ENCODE measurements around the gene RBP5. TPM values are rescaled to one million over a fixed set of nuclear protein-coding genes. Genes with fewer than 3 reads are reported as not detected.
"Not testable (repeated sequence)": the region's sequence is repeated elsewhere in the genome, so short reads cannot be mapped to it uniquely, and the experiment has no call there.

Gene RBP5
- total RNA-seq, 2 experiments from 2014 or later = not detected

- Mint-ChIP-seq H3K9me3 (ENCODE audit: low read depth) (peaks cover 8% of the 10 kb centered on the region), H3K27me3 (no peaks in the 10 kb centered on the region), H3K27ac (peak within 1 kb of the TSS; percentile 94), H3K4me1 (peaks cover 43% of the 10 kb centered on the region), H3K36me3 (ENCODE audit: low read depth) (peaks cover 42% of the 10 kb centered on the region), H3K4me3 (peak within 1 kb of the TSS; percentile 92)
- ATAC-seq (peak; percentile 33), DNase-seq (peak; percentile 90)
- intact Hi-C loops (cut with DNase I, micrococcal nuclease) = loop anchor here (1.0 to 10.0 kb wide), 10 partner anchors 21 to 384 kb away; partner anchors contain the start of genes C12orf57 (in 2 of the 2), EMG1 (in 2 of the 2), LPCAT3 (in 2 of the 2) and PHB2 (in 2 of the 2)
- ChIA-PET CTCF (interaction anchor here (0.6 to 5.1 kb wide), 35 partner anchors 9 to 1024 kb away, joined by 3 to 41 read pairs (median 4); partner anchors contain the start of genes C12orf57, LPCAT3 and RNU7-1), POLR2A (interaction anchor here (0.7 to 3.2 kb wide), 5 partner anchors 19 to 236 kb away, joined by 3 to 34 read pairs (median 3); partner anchors contain the start of genes C12orf57, RNU7-1 and SPSB2)
Measured at GRCh38 chr12:7108796-7109571, 19.7 kb downstream of the RBP5 start, which contains the start of gene C1RL. Gene C1RL, minus strand, starts transcription at chr12:7109214. Its CDS starts 34 bp downstream, at chr12:7109180.

- H3K27me3 Mint-ChIP-seq = no peaks in the 10 kb centered on the region
- peak overlapping the region; percentile 92 for H3K4me3 Mint-ChIP-seq
- intact Hi-C loops (cut with DNase I, micrococcal nuclease) = loop anchor here (1.0 to 10.0 kb wide), 8 partner anchors 22 to 383 kb away; partner anchors contain the start of genes EMG1 (in 2 of the 2), LPCAT3 (in 2 of the 2), PHB2 (in 2 of the 2) and C12orf57 (in 1 of the 2)
- peak overlapping the region; percentile 94 for H3K27ac Mint-ChIP-seq
- DNase-seq (peak; percentile 89), ATAC-seq (peak; percentile 95)
- POLR2A ChIA-PET = interaction anchor here (0.7 to 3.2 kb wide), 5 partner anchors 147 to 235 kb away, joined by 3 to 34 read pairs (median 3); partner anchors contain the start of genes C12orf57, RNU7-1 and SPSB2
- CTCF ChIA-PET = interaction anchor here (0.6 to 5.1 kb wide), 22 partner anchors 9 to 1025 kb away, joined by 3 to 41 read pairs (median 4); partner anchors contain the start of genes C12orf57, LPCAT3, MLF2 and RNU7-1
- peaks cover 37% of the 10 kb centered on the region for H3K36me3 Mint-ChIP-seq (ENCODE audit: low read depth)
- H3K9me3 Mint-ChIP-seq (ENCODE audit: low read depth) = peaks cover 8% of the 10 kb centered on the region
- peaks cover 40% of the 10 kb centered on the region for H3K4me1 Mint-ChIP-seq
Measured at GRCh38 chr12:7108003-7108795, 20.5 kb downstream of the RBP5 start.

- Mint-ChIP-seq H3K27me3 (no peaks in the 10 kb centered on the region), H3K9me3 (ENCODE audit: low read depth) (peaks cover 8% of the 10 kb centered on the region), H3K27ac (peak overlapping the region; percentile 94), H3K36me3 (ENCODE audit: low read depth) (peaks cover 36% of the 10 kb centered on the region), H3K4me3 (peak overlapping the region; percentile 92), H3K4me1 (peaks cover 36% of the 10 kb centered on the region)
- ATAC-seq (peak; percentile 7), DNase-seq (no peak)
- ChIA-PET CTCF (interaction anchor here (0.7 to 5.1 kb wide), 16 partner anchors 8 to 355 kb away, joined by 3 to 41 read pairs (median 4); partner anchors contain the start of genes C12orf57, LPCAT3, MLF2 and RNU7-1), POLR2A (interaction anchor here (0.7 to 3.2 kb wide), 3 partner anchors 146 to 164 kb away, joined by 3 to 34 read pairs (median 3); partner anchors contain the start of genes C12orf57 and RNU7-1)
- intact Hi-C loops (cut with DNase I, micrococcal nuclease) = loop anchor here (1.0 to 10.0 kb wide), 8 partner anchors 23 to 383 kb away; partner anchors contain the start of genes EMG1 (in 2 of the 2), LPCAT3 (in 2 of the 2), PHB2 (in 2 of the 2) and C12orf57 (in 1 of the 2)
Measured at GRCh38 chr12:7107636-7108002, 21.1 kb downstream of the RBP5 start.

- H3K36me3 Mint-ChIP-seq (ENCODE audit: low read depth) = peaks cover 36% of the 10 kb centered on the region
- not testable (repeated sequence) for DNase-seq; ATAC-seq; H3K27me3 Mint-ChIP-seq; H3K9me3 Mint-ChIP-seq (ENCODE audit: low read depth)
- intact Hi-C loops (cut with DNase I, micrococcal nuclease) = loop anchor here in 1 of 2 experiments (10.0 kb wide), 1 partner anchor 382 kb away; the partner anchor contains the start of gene COPS7A
- ChIA-PET POLR2A (interaction anchor here (3.2 kb wide), 1 partner anchor 163 kb away, joined by 34 read pairs; the partner anchor contains the start of genes C12orf57 and RNU7-1), CTCF (interaction anchor here (0.7 to 5.1 kb wide), 11 partner anchors 9 to 354 kb away, joined by 3 to 41 read pairs (median 4); partner anchors contain the start of genes C12orf57, LPCAT3, MLF2 and RNU7-1)
- peak overlapping the region; percentile 12 for H3K27ac Mint-ChIP-seq
- peaks cover 36% of the 10 kb centered on the region for H3K4me1 Mint-ChIP-seq
- peak overlapping the region; percentile 9 for H3K4me3 Mint-ChIP-seq
Measured at GRCh38 chr12:7107181-7107580, 21.5 kb downstream of the RBP5 start.

GRCh38 chr12:7106082-7106481, 22.6 kb downstream of the RBP5 start:
- peaks cover 35% of the 10 kb centered on the region for H3K36me3 Mint-ChIP-seq (ENCODE audit: low read depth)
- intact Hi-C loops (cut with DNase I, micrococcal nuclease) = loop anchor here in 1 of 2 experiments (10.0 kb wide), 1 partner anchor 381 kb away; the partner anchor contains the start of gene COPS7A
- H3K27me3 Mint-ChIP-seq = no peaks in the 10 kb centered on the region
- peaks cover 8% of the 10 kb centered on the region for H3K9me3 Mint-ChIP-seq (ENCODE audit: low read depth)
- CTCF ChIA-PET = interaction anchor here (0.6 to 1.1 kb wide), 4 partner anchors 39 to 358 kb away, joined by 3 to 4 read pairs (median 3); no protein-coding TSS in a partner anchor
- H3K4me1 Mint-ChIP-seq = peaks cover 34% of the 10 kb centered on the region
- ATAC-seq (no peak), DNase-seq (no peak)
- POLR2A ChIA-PET = no interaction called here
- peak overlapping the region; percentile 1 for H3K27ac Mint-ChIP-seq
- no peak overlapping the region for H3K4me3 Mint-ChIP-seq

GRCh38 chr12:7103837-7104584, 24.7 kb downstream of the RBP5 start:
- ChIA-PET CTCF (interaction anchor here (0.5 to 1.4 kb wide), 4 partner anchors 15 to 179 kb away, joined by 3 to 5 read pairs (median 4); no protein-coding TSS in a partner anchor), POLR2A (no interaction called here)
- Mint-ChIP-seq H3K27ac (no peak overlapping the region), H3K9me3 (ENCODE audit: low read depth) (peaks cover 8% of the 10 kb centered on the region), H3K4me3 (no peak overlapping the region), H3K27me3 (no peaks in the 10 kb centered on the region), H3K4me1 (peaks cover 21% of the 10 kb centered on the region), H3K36me3 (ENCODE audit: low read depth) (peaks cover 28% of the 10 kb centered on the region)
- intact Hi-C loops (cut with DNase I, micrococcal nuclease) = loop anchor here in 1 of 2 experiments (10.0 kb wide), 1 partner anchor 379 kb away; the partner anchor contains the start of gene COPS7A
- no peak for DNase-seq
- ATAC-seq = no peak

- no peak overlapping the region for H3K27ac Mint-ChIP-seq
- H3K36me3 Mint-ChIP-seq (ENCODE audit: low read depth) = peaks cover 30% of the 10 kb centered on the region
- DNase-seq = no peak
- H3K27me3 Mint-ChIP-seq = no peaks in the 10 kb centered on the region
- no peak for ATAC-seq
- POLR2A ChIA-PET = no interaction called here
- H3K4me3 Mint-ChIP-seq = no peak overlapping the region
- intact Hi-C loops (cut with DNase I, micrococcal nuclease) = loop anchor here in 1 of 2 experiments (10.0 kb wide), 1 partner anchor 378 kb away; the partner anchor contains the start of gene COPS7A
- peaks cover 8% of the 10 kb centered on the region for H3K9me3 Mint-ChIP-seq (ENCODE audit: low read depth)
- CTCF ChIA-PET = interaction anchor here (1.4 to 2.2 kb wide), 2 partner anchors 10 to 12 kb away, joined by 3 to 15 read pairs; no protein-coding TSS in a partner anchor
- peaks cover 16% of the 10 kb centered on the region for H3K4me1 Mint-ChIP-seq
Measured at GRCh38 chr12:7102582-7102981, 26.1 kb downstream of the RBP5 start.

- peaks cover 25% of the 10 kb centered on the region for H3K36me3 Mint-ChIP-seq (ENCODE audit: low read depth)
- peaks cover 8% of the 10 kb centered on the region for H3K9me3 Mint-ChIP-seq (ENCODE audit: low read depth)
- ATAC-seq (no peak), DNase-seq (no peak)
- intact Hi-C loops (cut with DNase I, micrococcal nuclease) = loop anchor here in 1 of 2 experiments (10.0 kb wide), 1 partner anchor 377 kb away; the partner anchor contains the start of gene COPS7A
- no peak overlapping the region for H3K27ac Mint-ChIP-seq
- no peaks in the 10 kb centered on the region for H3K27me3 Mint-ChIP-seq
- H3K4me3 Mint-ChIP-seq = no peak overlapping the region
- POLR2A ChIA-PET = no interaction called here
- CTCF ChIA-PET = interaction anchor here (2.2 kb wide), 1 partner anchor 11 kb away, joined by 15 read pairs; no protein-coding TSS in a partner anchor
- H3K4me1 Mint-ChIP-seq = peaks cover 12% of the 10 kb centered on the region
Measured at GRCh38 chr12:7101694-7102131, 27.0 kb downstream of the RBP5 start.

GRCh38 chr12:7101047-7101693, 27.5 kb downstream of the RBP5 start:
- ATAC-seq = no peak
- peaks cover 3% of the 10 kb centered on the region for H3K9me3 Mint-ChIP-seq (ENCODE audit: low read depth)
- POLR2A ChIA-PET = no interaction called here
- H3K36me3 Mint-ChIP-seq (ENCODE audit: low read depth) = peaks cover 20% of the 10 kb centered on the region
- intact Hi-C loops (cut with DNase I, micrococcal nuclease) = loop anchor here in 1 of 2 experiments (10.0 kb wide), 1 partner anchor 376 kb away; the partner anchor contains the start of gene COPS7A
- no peak for DNase-seq
- CTCF ChIA-PET = interaction anchor here (2.2 kb wide), 1 partner anchor 11 kb away, joined by 15 read pairs; no protein-coding TSS in a partner anchor
- peaks cover 7% of the 10 kb centered on the region for H3K4me1 Mint-ChIP-seq
- no peak overlapping the region for H3K27ac Mint-ChIP-seq
- H3K4me3 Mint-ChIP-seq = no peak overlapping the region
- H3K27me3 Mint-ChIP-seq = no peaks in the 10 kb centered on the region
